WERI-Rb-1 (cell line): ENCODE measurements around the gene AKAP6.

Experiments used
- DNase-seq: peaks from one replicate; pipeline ENCODE4 v3.0.0-alpha.2; 2020
- H3K27ac ChIP-seq: fragments of 250-450 bp; sonication (Bioruptor Pico); 2 replicates; pipeline ENCODE4 v1.5.1; 2020; ENCODE audit warnings: mild to moderate bottlenecking, moderate library complexity
- H3K27me3 ChIP-seq: fragments of 250-450 bp; sonication (Bioruptor Pico); 2 replicates; pipeline ENCODE4 v1.5.1; 2021; ENCODE audit warnings: mild to moderate bottlenecking, low read depth, moderate library complexity; ENCODE audit not compliant: insufficient read depth, severe bottlenecking
- H3K36me3 ChIP-seq: fragments of 250-450 bp; sonication (Bioruptor Pico); 2 replicates; pipeline ENCODE4 v1.5.1; 2020; ENCODE audit warnings: mild to moderate bottlenecking, moderate library complexity
- H3K4me3 ChIP-seq: 2 replicates; pipeline ENCODE4 v1.5.1; 2011; ENCODE audit warnings: low read depth, mild to moderate bottlenecking, control low read depth, low read length
- H3K9me3 ChIP-seq: fragments of 250-450 bp; sonication (Bioruptor Pico); 2 replicates; pipeline ENCODE4 v1.5.1; 2021; ENCODE audit warnings: mild to moderate bottlenecking, moderate library complexity; ENCODE audit not compliant: severe bottlenecking
- TF ChIP-seq, protein P1 (sequence below): IDR thresholded peaks from 2 replicates; pipeline ENCODE4 v1.5.1; 2011; ENCODE audit warnings: low read depth, mild to moderate bottlenecking, control low read depth, inconsistent platforms, low read length

Gene AKAP6

DNA sequence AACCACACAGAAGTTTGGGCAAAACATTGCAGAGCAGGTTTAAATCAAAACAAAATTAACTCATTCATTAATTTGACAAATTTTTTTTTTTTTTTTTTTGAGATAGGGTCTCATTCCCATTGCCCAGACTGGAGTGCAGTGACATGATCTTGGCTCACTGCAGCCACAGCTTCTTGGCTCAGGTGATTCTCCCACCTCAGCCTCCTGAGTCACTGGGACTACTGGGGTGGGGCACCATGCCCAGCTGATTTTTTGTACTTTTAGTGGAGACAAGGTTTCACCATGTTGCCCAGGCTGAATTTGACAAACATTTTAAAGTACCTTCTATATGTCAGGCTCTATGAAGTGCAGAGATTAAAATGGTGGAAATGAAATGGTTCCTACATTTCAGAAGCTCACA, 352.5 kb downstream of the AKAP6 start:
- no peak for DNase-seq
- Histone ChIP-seq H3K4me3 (no peak overlapping the region), H3K36me3 (no peaks in the 10 kb centered on the region), H3K9me3 (no peaks in the 10 kb centered on the region), H3K27me3 (no peaks in the 10 kb centered on the region), H3K27ac (no peak overlapping the region)
- TF ChIP-seq, protein P1, sequence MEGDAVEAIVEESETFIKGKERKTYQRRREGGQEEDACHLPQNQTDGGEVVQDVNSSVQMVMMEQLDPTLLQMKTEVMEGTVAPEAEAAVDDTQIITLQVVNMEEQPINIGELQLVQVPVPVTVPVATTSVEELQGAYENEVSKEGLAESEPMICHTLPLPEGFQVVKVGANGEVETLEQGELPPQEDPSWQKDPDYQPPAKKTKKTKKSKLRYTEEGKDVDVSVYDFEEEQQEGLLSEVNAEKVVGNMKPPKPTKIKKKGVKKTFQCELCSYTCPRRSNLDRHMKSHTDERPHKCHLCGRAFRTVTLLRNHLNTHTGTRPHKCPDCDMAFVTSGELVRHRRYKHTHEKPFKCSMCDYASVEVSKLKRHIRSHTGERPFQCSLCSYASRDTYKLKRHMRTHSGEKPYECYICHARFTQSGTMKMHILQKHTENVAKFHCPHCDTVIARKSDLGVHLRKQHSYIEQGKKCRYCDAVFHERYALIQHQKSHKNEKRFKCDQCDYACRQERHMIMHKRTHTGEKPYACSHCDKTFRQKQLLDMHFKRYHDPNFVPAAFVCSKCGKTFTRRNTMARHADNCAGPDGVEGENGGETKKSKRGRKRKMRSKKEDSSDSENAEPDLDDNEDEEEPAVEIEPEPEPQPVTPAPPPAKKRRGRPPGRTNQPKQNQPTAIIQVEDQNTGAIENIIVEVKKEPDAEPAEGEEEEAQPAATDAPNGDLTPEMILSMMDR, result no peak

- no peak for DNase-seq
- TF ChIP-seq, protein P1, result no peak
- Histone ChIP-seq H3K9me3 (no peaks in the 10 kb centered on the region), H3K36me3 (no peaks in the 10 kb centered on the region), H3K27me3 (no peaks in the 10 kb centered on the region), H3K4me3 (no peak overlapping the region), H3K27ac (no peak overlapping the region)
Measured at GRCh38 chr14:32682214-32682613, 353.1 kb downstream of the AKAP6 start.

DNA sequence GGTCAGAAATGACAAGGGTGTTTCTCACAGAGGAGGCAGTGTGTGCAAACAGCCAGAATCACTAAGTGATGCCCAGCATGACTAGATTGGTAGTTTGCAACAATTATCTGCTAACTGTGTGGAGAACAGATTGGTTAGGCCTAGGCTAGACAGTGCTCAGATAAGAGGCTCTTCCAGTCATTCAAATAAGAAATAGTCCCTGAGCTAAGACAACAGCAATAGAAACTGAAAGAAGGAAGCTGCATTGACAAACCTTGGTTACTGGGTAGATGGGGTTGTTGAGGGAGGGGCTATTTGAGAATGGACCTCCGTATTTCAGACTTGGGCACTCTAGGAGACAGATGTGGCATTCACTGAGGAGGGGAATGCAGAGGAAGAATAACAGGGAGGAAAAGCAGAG, 354.6 kb downstream of the AKAP6 start:
- TF ChIP-seq, protein P1, result no peak
- Histone ChIP-seq H3K9me3 (no peaks in the 10 kb centered on the region), H3K36me3 (no peaks in the 10 kb centered on the region), H3K27ac (no peak overlapping the region), H3K4me3 (no peak overlapping the region), H3K27me3 (no peaks in the 10 kb centered on the region)
- DNase-seq, result no peak

DNA sequence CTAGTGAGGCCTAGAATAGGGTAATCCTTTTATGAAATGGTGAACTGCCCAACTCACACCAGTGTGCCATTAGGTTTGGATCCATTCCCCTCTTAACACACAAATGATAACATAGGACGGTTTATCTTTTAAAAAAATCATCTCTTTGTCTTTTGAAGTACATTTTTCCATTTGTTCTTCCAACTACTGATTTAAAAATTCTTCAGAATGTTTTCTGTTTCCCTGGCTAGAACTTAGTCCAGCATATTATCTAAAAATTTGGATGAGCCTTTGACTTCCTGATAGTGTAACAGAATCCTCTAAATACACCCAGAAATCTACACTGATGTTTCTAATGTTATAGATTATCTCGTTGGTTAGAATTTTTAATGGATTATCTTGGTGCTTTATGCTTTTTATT, 359.8 kb downstream of the AKAP6 start:
- no peak overlapping the region for H3K4me3 ChIP-seq
- DNase-seq, result no peak
- H3K9me3 ChIP-seq, result no peaks in the 10 kb centered on the region
- H3K27me3 ChIP-seq, result no peaks in the 10 kb centered on the region
- H3K36me3 ChIP-seq, result no peaks in the 10 kb centered on the region
- no peak overlapping the region for H3K27ac ChIP-seq
- TF ChIP-seq, protein P1, result no peak

DNA sequence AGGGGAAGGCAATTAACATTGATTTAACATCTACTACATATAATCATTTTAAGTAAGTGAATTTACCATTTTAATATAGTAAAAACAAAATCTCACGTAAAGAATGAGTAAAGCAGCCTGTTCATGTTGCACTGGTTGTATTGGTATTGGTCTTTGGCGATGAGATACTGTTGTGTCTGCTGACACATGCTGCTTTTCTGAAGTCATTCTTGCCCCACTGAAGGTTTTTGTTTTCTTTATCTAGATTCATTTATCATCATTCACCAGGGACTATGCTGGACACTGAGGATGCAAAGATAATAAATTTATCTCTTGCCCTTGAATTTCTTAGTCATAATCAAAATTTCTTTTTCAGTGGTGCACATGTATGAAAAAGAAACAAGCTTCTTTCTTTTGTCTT, 363.3 kb downstream of the AKAP6 start:
- Histone ChIP-seq H3K27me3 (no peaks in the 10 kb centered on the region), H3K4me3 (no peak overlapping the region), H3K9me3 (no peaks in the 10 kb centered on the region), H3K36me3 (no peaks in the 10 kb centered on the region), H3K27ac (no peak overlapping the region)
- no peak for DNase-seq
- TF ChIP-seq, protein P1, result no peak

DNA sequence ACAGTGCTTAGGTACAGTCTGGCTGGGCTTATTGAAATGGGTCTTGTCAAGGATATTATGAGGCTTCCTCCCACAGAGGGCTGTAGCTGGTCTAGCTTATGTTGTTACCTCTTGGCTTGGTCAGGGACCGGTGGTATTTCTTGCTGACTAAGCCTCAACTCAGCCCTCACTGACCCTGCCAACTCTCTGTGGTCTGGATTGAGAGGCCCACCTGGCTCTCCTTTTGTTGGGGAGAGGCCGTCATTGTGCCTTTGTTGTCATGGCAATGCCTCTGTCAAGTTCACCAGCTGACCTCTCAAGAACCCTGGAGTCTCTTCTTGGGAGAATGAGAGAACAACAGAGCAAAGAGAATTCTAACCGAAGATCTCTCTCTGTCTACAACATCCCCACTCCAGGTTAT, 364.0 kb downstream of the AKAP6 start:
- no peaks in the 10 kb centered on the region for H3K27me3 ChIP-seq
- TF ChIP-seq, protein P1, result no peak
- H3K27ac ChIP-seq, result no peak overlapping the region
- H3K9me3 ChIP-seq, result no peaks in the 10 kb centered on the region
- no peaks in the 10 kb centered on the region for H3K36me3 ChIP-seq
- DNase-seq, result no peak
- no peak overlapping the region for H3K4me3 ChIP-seq
